ENCODE measurements around the gene PLA2G4A. TPM values are rescaled to one million over a fixed set of nuclear protein-coding genes. Genes with fewer than 3 reads are reported as not detected.

Gene PLA2G4A
- total and polyA plus RNA-seq, 2 donors (not counting 1 experiment from before 2014, with no cell fraction given) = 0.15 TPM; not detected in 1

GRCh38 chr1:186783193-186783592 is 45.6 kb upstream of the PLA2G4A start:
- no peak for TF ChIP-seq CTCF (IDR thresholded peaks at IDR 0.05)
- TF ChIP-seq EZH2 (IDR thresholded peaks at IDR 0.05; ENCODE audit: borderline replicate concordance, insufficient read depth, low read depth, low read length, poor library complexity, severe bottlenecking) = no peak
- 100% methylated on average over 2 of the region's 3 CpGs for WGBS (ENCODE audit: insufficient coverage)

GRCh38 chr1:186785503-186785902 is 43.2 kb upstream of the PLA2G4A start:
- no peak overlapping the region for H3K4me3 ChIP-seq (ENCODE audit: control extremely low read depth in 1 of 5, extremely low read depth in 1 of 5, insufficient read depth in 1 of 5, low read depth in 2 of 5, low read length in 4 of 5)
- no peaks in the 10 kb centered on the region for H3K9me3 ChIP-seq (ENCODE audit: control extremely low read depth in 1 of 3, control insufficient read depth in 2 of 3, insufficient read depth in 1 of 3, low read length in 2 of 3)
- no peaks in the 10 kb centered on the region for H3K4me1 ChIP-seq (ENCODE audit: control insufficient read depth in 2 of 2, insufficient read depth in 2 of 2, low read length in 2 of 2)
- ChIA-PET POLR2A (no interaction called here), CTCF (no interaction called here)
- Mint-ChIP-seq H3K4me3 (no peak overlapping the region), H3K27ac (no peak overlapping the region), H3K9me3 (ENCODE audit: insufficient read depth) (no peaks in the 10 kb centered on the region), H3K4me1 (no peaks in the 10 kb centered on the region), H3K27me3 (no peaks in the 10 kb centered on the region)
- H3K36me3 ChIP-seq (replicated peaks in 1 of 2; ENCODE audit: control extremely low read depth in 1 of 2, control insufficient read depth in 1 of 2, extremely low read depth in 1 of 2, insufficient read depth in 2 of 2, low read length in 1 of 2) = no peaks in the 10 kb centered on the region
- no peaks in the 10 kb centered on the region for H3K27me3 ChIP-seq (replicated peaks in 1 of 4; ENCODE audit: control extremely low read depth in 1 of 4, control insufficient read depth in 3 of 4, insufficient read depth in 4 of 4, low read length in 3 of 4)
- no CpG with 5 or more reads among the region's 2 CpGs for WGBS (ENCODE audit: insufficient coverage)
- H3K4me2 ChIP-seq (replicated peaks; ENCODE audit: low read depth, low read length, poor library complexity, severe bottlenecking) = no peak overlapping the region
- ATAC-seq (ENCODE audit: low read depth) = no peak
- no peaks in the 10 kb centered on the region for H3K79me2 ChIP-seq (ENCODE audit: control insufficient read depth, insufficient read depth, low read length)
- H3K9ac ChIP-seq (ENCODE audit: low read length) = no peak overlapping the region
- H2AFZ ChIP-seq (ENCODE audit: insufficient read depth, low read depth, low read length, poor library complexity, severe bottlenecking) = no peak overlapping the region
- no peaks in the 10 kb centered on the region for H4K20me1 ChIP-seq (ENCODE audit: control insufficient read depth, insufficient read depth, low read length, poor library complexity, severe bottlenecking)
- intact Hi-C loops (cut with micrococcal nuclease) = no loop called here
- no peak for DNase-seq
- no peak overlapping the region for H3K27ac ChIP-seq (ENCODE audit: low read length in 2 of 2)
- TF ChIP-seq CTCF (IDR thresholded peaks at IDR 0.05) = no peak
- no peak for TF ChIP-seq EZH2 (IDR thresholded peaks at IDR 0.05; ENCODE audit: borderline replicate concordance, insufficient read depth, low read depth, low read length, poor library complexity, severe bottlenecking)

More at GRCh38 chr1:186783193-186783592, 45.6 kb upstream of the PLA2G4A start:
- ChIA-PET CTCF (no interaction called here), POLR2A (no interaction called here)
- Mint-ChIP-seq H3K27me3 (no peaks in the 10 kb centered on the region), H3K4me3 (no peak overlapping the region), H3K9me3 (ENCODE audit: insufficient read depth) (no peaks in the 10 kb centered on the region), H3K4me1 (no peaks in the 10 kb centered on the region), H3K27ac (no peak overlapping the region)
- DNase-seq (no peak), ATAC-seq (ENCODE audit: low read depth) (no peak)
- no peak overlapping the region for H2AFZ ChIP-seq (ENCODE audit: insufficient read depth, low read depth, low read length, poor library complexity, severe bottlenecking)
- no peak overlapping the region for H3K27ac ChIP-seq (ENCODE audit: low read length in 2 of 2)
- H3K27me3 ChIP-seq (replicated peaks in 1 of 4; ENCODE audit: control extremely low read depth in 1 of 4, control insufficient read depth in 3 of 4, insufficient read depth in 4 of 4, low read length in 3 of 4) = no peaks in the 10 kb centered on the region
- no peaks in the 10 kb centered on the region for H3K9me3 ChIP-seq (ENCODE audit: control extremely low read depth in 1 of 3, control insufficient read depth in 2 of 3, insufficient read depth in 1 of 3, low read length in 2 of 3)
- intact Hi-C loops (cut with micrococcal nuclease) = no loop called here
- H3K4me1 ChIP-seq (ENCODE audit: control insufficient read depth in 2 of 2, insufficient read depth in 2 of 2, low read length in 2 of 2) = no peaks in the 10 kb centered on the region
- no peaks in the 10 kb centered on the region for H3K36me3 ChIP-seq (replicated peaks in 1 of 2; ENCODE audit: control extremely low read depth in 1 of 2, control insufficient read depth in 1 of 2, extremely low read depth in 1 of 2, insufficient read depth in 2 of 2, low read length in 1 of 2)
- no peak overlapping the region for H3K4me3 ChIP-seq (ENCODE audit: control extremely low read depth in 1 of 5, extremely low read depth in 1 of 5, insufficient read depth in 1 of 5, low read depth in 2 of 5, low read length in 4 of 5)
- H3K4me2 ChIP-seq (replicated peaks; ENCODE audit: low read depth, low read length, poor library complexity, severe bottlenecking) = no peak overlapping the region
- H3K79me2 ChIP-seq (ENCODE audit: control insufficient read depth, insufficient read depth, low read length) = no peaks in the 10 kb centered on the region
- no peaks in the 10 kb centered on the region for H4K20me1 ChIP-seq (ENCODE audit: control insufficient read depth, insufficient read depth, low read length, poor library complexity, severe bottlenecking)
- no peak overlapping the region for H3K9ac ChIP-seq (ENCODE audit: low read length)

Data from B cell (primary cell).